HG03060 (cell line): ENCODE measurements around the gene MRPS16.

Experiments
- ATAC-seq: cut with Tn5 transposase; IDR thresholded peaks from one replicate; pipeline ENCODE4 v1.9.1; 2021; ENCODE audit warnings: low read depth, moderate number of reproducible peaks; ENCODE audit not compliant: unreplicated experiment

MRPS16 gene

DNA sequence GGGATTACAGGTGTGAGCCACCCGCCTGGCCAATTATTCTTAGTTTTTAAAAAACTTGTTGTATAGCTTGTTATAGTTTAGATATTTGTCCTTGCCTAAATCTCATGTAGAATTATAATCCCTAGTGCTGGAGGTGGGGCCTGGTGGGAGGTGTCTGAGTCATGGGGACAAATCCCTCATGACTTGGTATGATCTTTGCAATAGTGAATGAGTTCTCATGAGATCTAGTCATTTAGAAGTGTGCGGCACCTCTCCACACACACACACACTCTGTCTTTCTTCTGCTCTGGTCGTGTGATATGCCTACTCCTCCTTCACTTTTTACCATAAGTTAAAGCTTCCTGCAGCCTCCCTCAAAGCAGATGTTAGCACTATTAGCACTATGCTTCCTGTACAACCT is 47.4 kb downstream of the MRPS16 start:
- ATAC-seq, result no peak
